Suprapubic skin (tissue), 4 donors: ENCODE data around the gene SCT. TPM values are rescaled to one million over a fixed set of nuclear protein-coding genes. Genes with fewer than 3 reads are reported as not detected.
A peak's percentile ranks its signal among the peaks of the same experiment; 100 is the strongest.

Experiments used
- DNase-seq, 2 donors: peaks; one replicate each; pipeline ENCODE4 v3.0.0-alpha.2; 2019; ENCODE audit warnings: low spot score in 2 of 2
- H3K27ac ChIP-seq: fragments of 200-600 bp; sonication (generic); one replicate; pipeline ENCODE4 v1.5.1; 2019
- H3K27me3 ChIP-seq: fragments of 200-600 bp; sonication (generic); one replicate; pipeline ENCODE4 v1.5.1; 2019
- H3K36me3 ChIP-seq: fragments of 200-600 bp; sonication (generic); one replicate; pipeline ENCODE4 v1.5.1; 2019
- H3K4me1 ChIP-seq: fragments of 200-600 bp; sonication (generic); one replicate; pipeline ENCODE4 v1.5.1; 2019
- H3K4me3 ChIP-seq: fragments of 200-600 bp; sonication (generic); one replicate; pipeline ENCODE4 v1.5.1; 2019; ENCODE audit warnings: mild to moderate bottlenecking
- H3K9me3 ChIP-seq: fragments of 200-600 bp; sonication (generic); one replicate; pipeline ENCODE4 v1.5.1; 2019
- CTCF ChIP-seq, 2 donors: fragments of 200-600 bp in 1 of 2; fragments of 450-650 bp in 1 of 2; sonication (generic) in 1 of 2; IDR thresholded peaks; one replicate each; pipeline ENCODE4 v1.5.1; 2016 to 2019; ENCODE audit warnings: antibody characterized with exemption in 2 of 2, mild to moderate bottlenecking in 1 of 2, moderate library complexity in 1 of 2
- EP300 ChIP-seq: sonication (generic); formaldehyde crosslinking; IDR thresholded peaks from one replicate; pipeline ENCODE4 v1.6.1; 2017; ENCODE audit warnings: antibody characterized with exemption
- POLR2A ChIP-seq, 2 donors: fragments of 450-650 bp; IDR thresholded peaks; one replicate each; pipeline ENCODE4 v1.6.1; 2017; ENCODE audit warnings: antibody characterized with exemption in 2 of 2, mild to moderate bottlenecking in 2 of 2, moderate library complexity in 2 of 2
- POLR2AphosphoS5 ChIP-seq, 3 donors: sonication (generic); formaldehyde crosslinking; IDR thresholded peaks; one replicate each; pipeline ENCODE4 v1.6.1; 2017; ENCODE audit warnings: antibody characterized with exemption in 3 of 3
- WGBS: methylation state at CpG from one replicate; pipeline ENCODE4 v1.1.5; 2018; 5-methylcytosine and 5-hydroxymethylcytosine counted together
- total RNA-seq, 4 donors: library from RNA; depleted of rRNA; stranded (reverse); fragments of >200 nt; gene quantifications; one replicate each; pipeline ENCODE4 v1.1.0, GENCODE V29; 2016

SCT gene
- total RNA-seq, 4 donors from 2014 or later, result not detected

- H3K9me3 ChIP-seq, result no peaks in the 10 kb centered on the region
- 91% methylated on average over 4 of the region's 10 CpGs for WGBS
- H3K36me3 ChIP-seq, result peaks cover 55% of the 10 kb centered on the region
- H3K4me3 ChIP-seq, result no peak overlapping the region
- H3K27me3 ChIP-seq, result no peaks in the 10 kb centered on the region
- H3K27ac ChIP-seq, result no peak overlapping the region
- peak in 1 of 2 donors; percentile 64 for DNase-seq
- no peak for TF ChIP-seq POLR2A (IDR thresholded peaks at IDR 0.05)
- TF ChIP-seq CTCF (IDR thresholded peaks at IDR 0.05), result no peak
- no peak for TF ChIP-seq POLR2AphosphoS5 (IDR thresholded peaks at IDR 0.05)
- no peak for TF ChIP-seq EP300
- peaks cover 51% of the 10 kb centered on the region for H3K4me1 ChIP-seq
Observed at GRCh38 chr11:612961-613300, 14.1 kb downstream of the SCT start.

GRCh38 chr11:612201-612960 lies 14.6 kb downstream of the SCT start:
- peaks cover 51% of the 10 kb centered on the region for H3K4me1 ChIP-seq
- 42% methylated on average over 10 of the region's 27 CpGs for WGBS
- no peaks in the 10 kb centered on the region for H3K27me3 ChIP-seq
- peaks cover 60% of the 10 kb centered on the region for H3K36me3 ChIP-seq
- H3K27ac ChIP-seq, result peak overlapping the region; percentile 15
- no peak for TF ChIP-seq POLR2A (IDR thresholded peaks at IDR 0.05)
- no peak for TF ChIP-seq CTCF (IDR thresholded peaks at IDR 0.05)
- no peak for TF ChIP-seq POLR2AphosphoS5 (IDR thresholded peaks at IDR 0.05)
- no peak for TF ChIP-seq EP300
- H3K9me3 ChIP-seq, result no peaks in the 10 kb centered on the region
- peak in 1 of 2 donors; percentile 73 for DNase-seq
- H3K4me3 ChIP-seq, result no peak overlapping the region

DNA sequence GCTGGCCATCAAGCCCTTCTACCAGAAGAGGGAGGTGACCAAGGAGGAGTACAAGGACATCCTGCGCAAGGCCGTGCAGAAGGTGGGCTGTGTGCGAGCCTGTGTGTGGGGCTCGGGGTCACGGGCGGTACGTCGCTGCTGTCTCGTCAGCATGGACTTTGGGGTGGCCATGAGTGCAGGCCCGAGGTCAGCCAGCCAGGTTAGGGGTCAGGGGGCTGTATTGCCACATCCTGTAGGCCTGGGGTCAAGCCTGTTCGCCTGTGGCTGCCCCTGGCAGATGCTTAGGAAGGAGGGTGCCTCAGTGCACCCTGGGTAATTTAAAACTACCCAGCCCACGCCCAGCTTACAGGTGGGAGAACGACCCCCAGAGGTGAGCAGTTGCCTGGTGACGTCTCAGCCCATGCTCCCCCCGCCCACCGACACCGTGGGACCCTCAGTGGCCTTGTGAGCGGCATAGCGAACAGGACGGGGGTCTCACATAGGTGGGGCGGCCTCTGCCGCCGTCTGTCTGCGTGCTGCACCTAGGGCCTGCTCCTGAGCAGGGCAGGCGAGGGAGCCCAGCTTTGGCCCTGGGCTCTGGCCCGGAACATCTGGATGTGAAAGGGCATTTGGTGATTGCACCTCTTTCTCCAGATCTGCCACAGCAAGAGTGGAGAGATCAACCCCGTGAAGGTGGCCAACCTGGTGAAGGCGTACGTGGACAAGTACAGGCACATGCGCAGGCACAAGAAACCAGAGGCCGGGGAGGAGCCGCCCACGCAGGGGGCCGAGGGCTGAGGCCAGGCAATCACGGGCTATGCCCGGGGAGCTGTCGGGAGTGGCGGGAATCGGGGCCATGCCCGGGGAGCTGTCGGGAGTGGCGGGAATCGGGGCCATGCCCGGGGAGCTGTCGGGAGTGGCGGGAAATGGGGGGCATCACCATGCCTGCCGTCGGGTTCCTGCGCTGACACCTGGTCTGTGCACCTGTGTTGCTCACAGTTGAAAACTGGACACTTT lies 15.7 kb downstream of the SCT start:
- Histone ChIP-seq H3K4me1 (peaks cover 55% of the 10 kb centered on the region), H3K9me3 (no peaks in the 10 kb centered on the region), H3K27ac (no peak overlapping the region), H3K36me3 (peaks cover 71% of the 10 kb centered on the region), H3K4me3 (no peak overlapping the region), H3K27me3 (no peaks in the 10 kb centered on the region)
- WGBS, result 84% methylated on average over 39 of the region's 49 CpGs
- TF ChIP-seq POLR2A (IDR thresholded peaks at IDR 0.05) (no peak), POLR2AphosphoS5 (IDR thresholded peaks at IDR 0.05) (no peak), EP300 (no peak), CTCF (IDR thresholded peaks at IDR 0.05) (no peak)
- DNase-seq, result no peak

GRCh38 chr11:610146-610801 lies 16.7 kb downstream of the SCT start:
- Histone ChIP-seq H3K36me3 (peaks cover 81% of the 10 kb centered on the region), H3K4me1 (peaks cover 58% of the 10 kb centered on the region)
- no peak for DNase-seq

More at GRCh38 chr11:610146-610801, 16.7 kb downstream of the SCT start:
- Histone ChIP-seq H3K27me3 (no peaks in the 10 kb centered on the region), H3K4me3 (no peak overlapping the region), H3K9me3 (no peaks in the 10 kb centered on the region), H3K27ac (no peak overlapping the region)
- 96% methylated on average over 13 of the region's 18 CpGs for WGBS
- TF ChIP-seq POLR2A (IDR thresholded peaks at IDR 0.05), result no peak
- no peak for TF ChIP-seq CTCF (IDR thresholded peaks at IDR 0.05)
- no peak for TF ChIP-seq EP300
- TF ChIP-seq POLR2AphosphoS5 (IDR thresholded peaks at IDR 0.05), result no peak
